ENCODE measurements around the gene FUCA1. TPM values are rescaled to one million over a fixed set of nuclear protein-coding genes. Genes with fewer than 3 reads are reported as not detected.

The FUCA1 gene
- total and polyA plus RNA-seq, 2 donors (not counting 3 experiments of a cell fraction or from before 2014, with no cell fraction given): 4.9 to 5.6 TPM

DNA sequence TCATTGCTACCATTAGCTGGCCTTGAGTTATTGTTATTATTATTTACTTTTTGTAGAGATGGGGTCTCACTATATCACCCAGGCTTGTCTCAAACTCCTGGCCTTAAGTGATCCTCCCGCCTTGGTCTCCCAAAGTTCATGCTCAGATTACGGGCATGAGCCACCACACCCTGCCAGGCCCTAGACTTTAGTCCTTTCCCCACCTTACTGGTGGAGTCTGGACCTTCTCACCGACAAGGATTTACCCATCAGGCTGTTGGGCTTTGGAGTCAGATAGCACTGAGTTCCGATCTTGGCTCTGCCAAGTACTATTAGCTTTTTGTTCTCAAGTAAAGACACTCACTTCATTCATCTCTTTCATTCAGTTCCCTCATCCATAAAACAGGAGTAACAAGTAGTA, 27.9 kb upstream of the FUCA1 start:
- no peak overlapping the region for H3K27ac ChIP-seq (ENCODE audit: insufficient read depth, low read depth, low read length)
- H3K9me1 ChIP-seq (replicated peaks; ENCODE audit: control insufficient read depth, extremely low read depth, insufficient read depth, low read length): no peaks in the 10 kb centered on the region
- TF ChIP-seq, protein P1, sequence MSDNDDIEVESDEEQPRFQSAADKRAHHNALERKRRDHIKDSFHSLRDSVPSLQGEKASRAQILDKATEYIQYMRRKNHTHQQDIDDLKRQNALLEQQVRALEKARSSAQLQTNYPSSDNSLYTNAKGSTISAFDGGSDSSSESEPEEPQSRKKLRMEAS (IDR thresholded peaks at IDR 0.05; ENCODE audit: insufficient read depth, insufficient read length): no peak
- no peak for TF ChIP-seq POLR2AphosphoS5 (IDR thresholded peaks at IDR 0.05; ENCODE audit: insufficient read depth, low read depth, low read length)
- no peak for TF ChIP-seq GATA2 (IDR thresholded peaks at IDR 0.05; ENCODE audit: insufficient read depth, insufficient read length, low read depth, low read length)
- TF ChIP-seq JUN (IDR thresholded peaks at IDR 0.05; ENCODE audit: borderline replicate concordance, insufficient read depth, insufficient read length, low read depth): no peak
- TF ChIP-seq EZH2 (IDR thresholded peaks at IDR 0.05; ENCODE audit: borderline replicate concordance, low read depth, low read length, severe bottlenecking): no peak
- no peak for TF ChIP-seq POLR2A (IDR thresholded peaks at IDR 0.05; ENCODE audit: low read depth, low read length)
- TF ChIP-seq, protein P2, sequence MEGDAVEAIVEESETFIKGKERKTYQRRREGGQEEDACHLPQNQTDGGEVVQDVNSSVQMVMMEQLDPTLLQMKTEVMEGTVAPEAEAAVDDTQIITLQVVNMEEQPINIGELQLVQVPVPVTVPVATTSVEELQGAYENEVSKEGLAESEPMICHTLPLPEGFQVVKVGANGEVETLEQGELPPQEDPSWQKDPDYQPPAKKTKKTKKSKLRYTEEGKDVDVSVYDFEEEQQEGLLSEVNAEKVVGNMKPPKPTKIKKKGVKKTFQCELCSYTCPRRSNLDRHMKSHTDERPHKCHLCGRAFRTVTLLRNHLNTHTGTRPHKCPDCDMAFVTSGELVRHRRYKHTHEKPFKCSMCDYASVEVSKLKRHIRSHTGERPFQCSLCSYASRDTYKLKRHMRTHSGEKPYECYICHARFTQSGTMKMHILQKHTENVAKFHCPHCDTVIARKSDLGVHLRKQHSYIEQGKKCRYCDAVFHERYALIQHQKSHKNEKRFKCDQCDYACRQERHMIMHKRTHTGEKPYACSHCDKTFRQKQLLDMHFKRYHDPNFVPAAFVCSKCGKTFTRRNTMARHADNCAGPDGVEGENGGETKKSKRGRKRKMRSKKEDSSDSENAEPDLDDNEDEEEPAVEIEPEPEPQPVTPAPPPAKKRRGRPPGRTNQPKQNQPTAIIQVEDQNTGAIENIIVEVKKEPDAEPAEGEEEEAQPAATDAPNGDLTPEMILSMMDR (IDR thresholded peaks at IDR 0.05; ENCODE audit: extremely low read depth in 1 of 2, insufficient read depth in 1 of 2, low read depth in 1 of 2, low read length in 2 of 2): no peak
- CTCF ChIA-PET: interaction anchor here (0.6 to 2.0 kb wide), 5 partner anchors 10 to 86 kb away, joined by 3 to 4 read pairs (median 3); no protein-coding TSS in a partner anchor
- FAIRE-seq (no peak), DNase-seq (ENCODE audit: low read depth, low spot score) (no peak)
- POLR2A ChIA-PET: interaction anchor here (1.0 kb wide), 1 partner anchor 11 kb away, joined by 5 read pairs; no protein-coding TSS in a partner anchor
- H3K4me2 ChIP-seq (ENCODE audit: insufficient read depth, low read length): no peak overlapping the region
- intact Hi-C loops (cut with micrococcal nuclease) (no loop called here), dilution Hi-C loops (cut with MboI; ENCODE audit: extremely low pct_ligation_motif_present, low sequenced_read_pairs) (no loop called here)
- H3K9ac ChIP-seq (replicated peaks; ENCODE audit: extremely low read depth, insufficient read depth, low read length): no peak overlapping the region
- H4K20me1 ChIP-seq (replicated peaks; ENCODE audit: control insufficient read depth, extremely low read depth, insufficient read depth, low read length): no peaks in the 10 kb centered on the region
- H3K4me1 ChIP-seq (ENCODE audit: control insufficient read depth, extremely low read depth, insufficient read depth, low read length): no peaks in the 10 kb centered on the region
- H3K79me2 ChIP-seq (ENCODE audit: control insufficient read depth, insufficient read depth, low read length): no peaks in the 10 kb centered on the region
- no peaks in the 10 kb centered on the region for H3K36me3 ChIP-seq (ENCODE audit: control insufficient read depth in 2 of 2, extremely low read depth in 1 of 2, insufficient read depth in 2 of 2, low read length in 2 of 2)
- no peak overlapping the region for H3K4me3 ChIP-seq (replicated peaks in 1 of 3; ENCODE audit: insufficient read depth in 1 of 3, low read depth in 1 of 3, low read length in 3 of 3)
- BruUV-seq (replicated peaks): no TSS peak
- no peak overlapping the region for H2AFZ ChIP-seq (ENCODE audit: low read depth, low read length)
- no peaks in the 10 kb centered on the region for H3K9me3 ChIP-seq (replicated peaks; ENCODE audit: control insufficient read depth, insufficient read depth, low read length)
- peaks cover 0 to 3% of the 10 kb centered on the region in 2 experiments for H3K27me3 ChIP-seq (ENCODE audit: control insufficient read depth in 2 of 2, insufficient read depth in 2 of 2, low read length in 2 of 2)
